Muscle of leg (tissue), 11 donors: Measurements from ENCODE around the gene COL1A1. TPM values are rescaled to one million over a fixed set of nuclear protein-coding genes. Genes with fewer than 3 reads are reported as not detected.

Source experiments
- DNase-seq: peaks from one replicate; pipeline ENCODE4 v3.0.0; 2013
- H3K27ac ChIP-seq: one replicate; pipeline ENCODE4 v1.5.1; 2013; ENCODE audit warnings: mild to moderate bottlenecking, low read length, control low read depth
- H3K27me3 ChIP-seq: one replicate; pipeline ENCODE4 v1.6.1; 2013; ENCODE audit warnings: low read length; ENCODE audit not compliant: control insufficient read depth, insufficient read depth
- H3K36me3 ChIP-seq: one replicate; pipeline ENCODE4 v1.6.1; 2013; ENCODE audit warnings: low read length; ENCODE audit not compliant: control insufficient read depth, insufficient read depth
- H3K4me1 ChIP-seq: one replicate; pipeline ENCODE4 v1.6.1; 2013; ENCODE audit warnings: low read length; ENCODE audit not compliant: control insufficient read depth, insufficient read depth
- H3K4me3 ChIP-seq: one replicate; pipeline ENCODE4 v1.5.1; 2013; ENCODE audit warnings: low read length, control low read depth
- H3K9me3 ChIP-seq: replicated peaks from 2 replicates; pipeline ENCODE4 v1.6.1; 2013; ENCODE audit warnings: low read depth, low read length; ENCODE audit not compliant: control insufficient read depth
- WGBS: methylation state at CpG from one replicate; pipeline ENCODE4 v1.1.5; 2013; ENCODE audit warnings: missing lambda C conversion rate; ENCODE audit not compliant: insufficient coverage; 5-methylcytosine and 5-hydroxymethylcytosine counted together
- polyA plus RNA-seq, 8 donors: library from polyadenylated mRNA; unstranded; fragments of 120-200 nt; gene quantifications; one replicate each; pipeline versions ENCODE4 v1.2.1 to v1.2.3, GENCODE V29; 2013; ENCODE audit warnings: inconsistent platforms in 1 of 8, low replicate concordance in 1 of 8; ENCODE audit not compliant: insufficient read length in 8 of 8, insufficient read depth in 1 of 8
- total RNA-seq: library from RNA; stranded (reverse); fragments of 120-200 nt; gene quantifications from one replicate; pipeline ENCODE4 v1.2.4, GENCODE V29; 2013

COL1A1 gene
- total and polyA plus RNA-seq, 9 donors, result 2,579 to 9,345 (median 4,374) TPM

DNA sequence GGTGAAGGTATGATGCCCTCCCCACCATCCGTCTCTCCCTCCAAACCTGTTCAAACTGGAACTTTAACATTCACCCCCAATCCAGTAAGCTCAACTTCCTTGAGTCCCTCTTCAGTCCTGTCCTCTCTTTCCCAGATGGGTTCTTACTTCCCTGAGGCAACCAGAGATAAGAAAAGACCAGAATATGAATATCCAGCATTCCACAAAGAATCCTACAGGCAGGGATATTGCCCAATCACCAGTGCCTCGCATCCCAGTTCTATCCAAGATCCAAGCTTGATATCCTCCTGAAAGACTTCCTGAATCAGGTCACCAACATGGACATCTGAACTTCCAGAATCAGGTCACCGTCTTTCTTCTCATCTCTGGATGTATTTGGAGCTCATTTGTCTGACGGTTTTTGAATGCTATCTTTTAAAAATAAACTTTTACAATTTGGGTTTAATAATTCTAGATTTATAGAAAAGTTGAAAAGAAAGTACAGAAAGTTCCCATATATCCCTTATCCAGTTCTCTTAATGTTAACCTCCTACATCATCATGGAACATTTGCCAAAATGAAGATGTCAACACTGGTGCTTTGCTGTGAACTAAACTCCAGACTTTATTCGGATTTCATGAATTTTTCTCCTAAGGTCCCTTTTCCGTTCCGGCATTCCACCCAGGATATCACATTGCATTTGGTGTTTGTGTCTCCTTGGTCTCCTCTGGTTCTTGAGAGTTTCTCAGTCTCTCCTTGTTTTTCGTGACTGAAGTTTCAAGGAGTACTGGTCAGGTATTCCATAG lies 13.7 kb upstream of the COL1A1 start:
- Histone ChIP-seq H3K36me3 (no peaks in the 10 kb centered on the region), H3K9me3 (no peaks in the 10 kb centered on the region), H3K4me3 (no peak overlapping the region), H3K27me3 (peaks cover 15% of the 10 kb centered on the region), H3K4me1 (peaks cover 52% of the 10 kb centered on the region), H3K27ac (peak overlapping the region; percentile 70)
- WGBS, result no CpG with 5 or more reads among the region's 8 CpGs
- peak; percentile 80 for DNase-seq

- peaks cover 15% of the 10 kb centered on the region for H3K27me3 ChIP-seq
- no peaks in the 10 kb centered on the region for H3K36me3 ChIP-seq
- H3K9me3 ChIP-seq, result no peaks in the 10 kb centered on the region
- no peak overlapping the region for H3K27ac ChIP-seq
- DNase-seq, result peak; percentile 45
- WGBS, result 56% methylated on average over 5 of the region's 9 CpGs
- peaks cover 57% of the 10 kb centered on the region for H3K4me1 ChIP-seq
- no peak overlapping the region for H3K4me3 ChIP-seq
Observed at GRCh38 chr17:50213026-50214022, 11.9 kb upstream of the COL1A1 start.

DNA sequence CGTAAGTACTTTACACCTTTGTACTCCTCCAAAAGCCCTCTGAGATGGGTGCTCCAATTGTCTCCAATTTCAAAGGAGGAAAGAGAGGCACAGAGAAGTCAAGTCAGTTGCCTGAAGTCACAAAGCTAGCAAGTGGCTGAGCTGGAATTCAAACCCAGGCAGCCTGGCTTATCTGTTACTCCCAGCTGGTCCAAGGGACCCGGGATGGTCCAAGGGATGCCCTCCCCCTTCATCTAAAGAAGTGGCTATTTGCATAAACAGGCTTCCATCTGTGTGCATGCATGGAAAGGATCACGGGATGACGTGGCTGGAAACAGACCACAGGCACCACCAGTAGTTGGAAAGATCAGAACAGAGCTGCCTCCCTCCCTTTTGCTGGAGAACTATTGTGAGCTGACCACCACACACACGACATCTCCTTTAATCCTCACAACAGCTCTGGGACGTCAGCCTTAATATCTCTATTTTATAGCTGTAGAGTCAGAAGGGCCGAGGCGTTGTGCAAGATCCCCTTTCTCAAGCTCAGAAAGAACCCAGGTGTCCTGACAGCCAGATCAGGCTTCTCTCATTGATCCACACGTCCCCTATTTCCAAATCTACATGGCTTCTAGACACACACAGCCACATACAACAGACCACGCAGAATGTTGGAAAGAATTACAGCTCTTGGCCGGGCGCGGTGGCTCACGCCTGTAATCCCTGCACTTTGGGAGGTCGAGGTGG lies 10.9 kb upstream of the COL1A1 start:
- peak; percentile 75 for DNase-seq
- Histone ChIP-seq H3K27me3 (peaks cover 15% of the 10 kb centered on the region), H3K9me3 (no peaks in the 10 kb centered on the region), H3K27ac (peak overlapping the region; percentile 99), H3K4me1 (peaks cover 65% of the 10 kb centered on the region), H3K4me3 (no peak overlapping the region), H3K36me3 (no peaks in the 10 kb centered on the region)
- 27% methylated on average over 3 of the region's 15 CpGs for WGBS

DNA sequence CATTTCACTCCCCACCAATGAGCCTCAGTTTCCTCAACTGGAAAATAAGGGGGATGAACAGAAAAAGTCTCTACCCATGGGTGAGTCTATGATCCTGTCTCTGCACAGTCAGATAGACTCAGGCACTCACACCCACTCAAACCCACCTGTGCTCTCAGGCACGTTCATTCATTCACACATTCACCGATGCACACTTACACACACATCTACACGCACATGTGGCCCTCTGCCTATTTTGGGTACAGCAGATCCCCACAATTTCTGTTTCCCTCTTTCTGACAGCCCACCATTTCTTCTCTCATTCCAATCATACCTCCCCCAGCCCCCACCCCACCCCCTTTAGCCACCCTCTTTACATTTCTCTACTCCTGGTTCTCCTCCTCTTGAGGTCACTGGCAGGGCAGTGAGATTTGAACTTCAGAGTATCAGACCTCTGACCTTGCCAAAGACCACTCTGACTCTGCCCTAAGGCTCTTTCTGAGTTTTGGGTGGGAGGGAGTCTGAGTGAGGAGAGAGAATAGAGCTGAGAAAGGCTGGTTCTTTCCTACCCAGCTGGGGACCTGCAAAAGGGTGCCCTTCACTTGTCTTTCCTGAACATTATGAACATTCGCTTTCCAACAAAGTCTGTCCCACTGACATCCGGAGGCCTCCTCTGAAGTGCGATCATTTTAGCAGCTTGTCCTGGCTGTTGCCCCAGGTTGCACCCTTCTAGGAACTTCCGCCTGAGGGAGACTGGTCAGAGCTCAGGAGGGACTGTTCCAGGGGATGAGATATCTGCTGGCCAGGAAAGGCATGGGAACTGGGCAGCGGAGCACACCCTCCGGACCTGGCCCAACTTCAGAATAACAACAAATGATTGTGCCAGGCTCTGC lies 10.1 kb upstream of the COL1A1 start:
- H3K36me3 ChIP-seq, result no peaks in the 10 kb centered on the region
- 45% methylated on average over 6 of the region's 9 CpGs for WGBS
- peaks cover 15% of the 10 kb centered on the region for H3K27me3 ChIP-seq
- peak; percentile 72 for DNase-seq
- no peaks in the 10 kb centered on the region for H3K9me3 ChIP-seq
- peaks cover 69% of the 10 kb centered on the region for H3K4me1 ChIP-seq
- H3K4me3 ChIP-seq, result no peak overlapping the region
- H3K27ac ChIP-seq, result peak overlapping the region; percentile 99

DNA sequence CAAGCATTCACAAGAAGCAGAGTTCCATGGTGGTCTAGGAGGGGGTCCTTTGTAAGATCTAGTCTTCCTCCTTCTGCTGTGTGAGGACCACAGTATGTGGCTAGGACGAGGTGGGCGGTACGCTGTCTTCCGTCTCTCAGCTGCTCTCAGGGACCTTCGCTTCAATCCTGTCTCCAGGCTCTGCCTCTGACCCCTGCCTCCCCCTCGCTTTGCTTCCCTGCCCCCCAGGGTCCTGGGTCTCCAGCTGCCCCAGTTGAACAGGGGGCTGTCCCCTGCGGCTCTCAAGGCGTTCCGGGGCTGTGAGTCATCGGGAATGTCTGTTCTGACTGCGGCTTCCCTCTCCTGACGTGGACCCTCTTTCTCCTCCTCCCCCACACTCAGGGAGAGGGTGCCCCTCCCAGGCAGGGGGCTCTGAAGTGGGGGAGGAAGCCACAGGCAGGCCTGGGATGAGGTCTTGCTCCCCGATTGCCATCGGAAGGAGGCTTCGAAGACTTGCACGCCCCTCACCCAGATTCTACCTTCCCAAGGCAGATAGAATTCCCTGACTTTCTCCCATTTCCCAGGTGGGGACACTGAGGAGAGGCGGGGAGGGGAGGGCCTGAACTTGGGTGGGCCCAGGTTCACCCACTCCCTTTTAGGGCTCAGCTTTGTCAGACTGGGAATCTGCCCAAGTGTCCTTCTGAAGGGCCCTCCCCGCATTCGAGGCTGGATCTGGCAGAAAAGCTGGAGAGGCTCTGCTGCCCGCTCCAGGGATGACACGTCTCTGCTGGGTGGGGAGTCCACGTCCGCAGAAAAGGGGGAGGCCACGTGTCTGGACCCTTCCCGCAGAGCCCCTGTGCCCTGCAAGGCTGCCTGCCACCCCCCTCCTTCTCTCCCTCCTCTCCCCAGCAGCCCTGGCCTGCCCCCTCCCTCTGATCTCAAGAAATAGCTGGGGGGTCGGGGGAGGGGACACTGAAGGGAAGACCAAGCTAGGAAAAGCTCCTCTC lies 9.1 kb upstream of the COL1A1 start:
- peak overlapping the region; percentile 99 for H3K27ac ChIP-seq
- H3K4me3 ChIP-seq, result peak overlapping the region; percentile 19
- peak; percentile 93 for DNase-seq
- no peaks in the 10 kb centered on the region for H3K9me3 ChIP-seq
- H3K4me1 ChIP-seq, result peaks cover 77% of the 10 kb centered on the region
- WGBS, result 7% methylated on average over 9 of the region's 26 CpGs
- peaks cover 21% of the 10 kb centered on the region for H3K27me3 ChIP-seq
- no peaks in the 10 kb centered on the region for H3K36me3 ChIP-seq

DNA sequence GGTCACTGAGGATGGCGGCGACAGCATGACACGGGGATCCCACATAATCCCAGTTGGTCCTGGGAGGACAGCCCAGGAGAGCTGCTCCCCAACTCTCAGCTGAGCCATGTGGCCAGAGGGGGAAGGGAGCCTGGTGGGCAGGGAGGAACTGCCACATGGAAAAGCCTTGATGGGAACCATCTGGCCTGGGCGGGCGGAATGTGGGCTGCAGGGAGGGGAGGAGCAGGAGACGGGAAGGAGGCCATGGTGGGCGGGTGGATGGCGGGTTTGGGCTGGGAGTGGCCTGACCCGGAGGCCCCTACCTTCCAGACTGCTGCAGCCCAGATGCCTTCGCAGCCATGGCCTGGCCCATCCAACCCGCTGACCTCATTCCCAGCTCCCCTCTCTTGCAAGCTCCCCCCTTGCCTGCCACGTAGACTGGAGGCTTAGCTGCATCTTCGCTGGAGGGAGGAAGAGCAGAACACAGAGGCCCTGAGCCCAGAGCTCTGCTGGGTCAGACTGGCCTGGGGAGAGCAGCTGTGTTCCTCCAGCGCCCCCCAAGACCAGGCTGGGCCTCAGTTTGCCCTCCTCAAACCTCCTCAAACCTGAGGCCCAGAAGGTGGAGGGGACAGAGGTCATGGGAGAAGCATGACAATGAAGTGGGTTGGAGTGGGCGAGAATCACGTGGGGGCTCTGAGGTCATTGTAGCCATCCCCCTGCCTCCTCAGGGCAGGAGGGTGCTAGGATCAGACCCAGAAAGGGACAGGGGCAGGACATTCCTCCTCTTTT lies 8.2 kb upstream of the COL1A1 start:
- 10% methylated on average over 9 of the region's 16 CpGs for WGBS
- Histone ChIP-seq H3K27me3 (peaks cover 21% of the 10 kb centered on the region), H3K4me1 (peaks cover 81% of the 10 kb centered on the region)

DNA sequence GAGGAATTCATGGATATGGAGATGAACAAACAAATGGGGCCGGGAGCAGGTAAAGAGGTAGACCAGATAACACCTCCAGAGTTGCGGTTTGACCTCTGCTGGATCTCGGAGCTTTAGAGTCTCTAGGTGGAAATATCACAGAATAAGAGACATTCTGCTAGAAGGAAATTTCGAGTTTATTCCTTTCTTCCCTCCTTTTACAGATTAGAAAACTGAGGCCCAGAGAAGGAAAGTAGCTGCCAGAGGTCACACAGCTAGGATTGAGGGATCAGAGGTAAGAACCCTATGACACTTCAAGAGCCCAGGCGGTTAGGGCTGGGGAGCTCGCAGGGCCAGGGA lies 7.7 kb upstream of the COL1A1 start:
- H3K4me3 ChIP-seq, result no peak overlapping the region
- DNase-seq, result no peak
- H3K4me1 ChIP-seq, result peaks cover 84% of the 10 kb centered on the region
- H3K36me3 ChIP-seq, result no peaks in the 10 kb centered on the region
- peak overlapping the region; percentile 99 for H3K27ac ChIP-seq
- no peaks in the 10 kb centered on the region for H3K9me3 ChIP-seq
- 43% methylated on average over 2 of the region's 6 CpGs for WGBS
- H3K27me3 ChIP-seq, result peaks cover 22% of the 10 kb centered on the region

More for the DNA sequence above, 8.2 kb upstream of the COL1A1 start:
- Histone ChIP-seq H3K9me3 (no peaks in the 10 kb centered on the region), H3K27ac (peak overlapping the region; percentile 99), H3K4me3 (peak overlapping the region; percentile 19), H3K36me3 (no peaks in the 10 kb centered on the region)
- peak; percentile 99 for DNase-seq

DNA sequence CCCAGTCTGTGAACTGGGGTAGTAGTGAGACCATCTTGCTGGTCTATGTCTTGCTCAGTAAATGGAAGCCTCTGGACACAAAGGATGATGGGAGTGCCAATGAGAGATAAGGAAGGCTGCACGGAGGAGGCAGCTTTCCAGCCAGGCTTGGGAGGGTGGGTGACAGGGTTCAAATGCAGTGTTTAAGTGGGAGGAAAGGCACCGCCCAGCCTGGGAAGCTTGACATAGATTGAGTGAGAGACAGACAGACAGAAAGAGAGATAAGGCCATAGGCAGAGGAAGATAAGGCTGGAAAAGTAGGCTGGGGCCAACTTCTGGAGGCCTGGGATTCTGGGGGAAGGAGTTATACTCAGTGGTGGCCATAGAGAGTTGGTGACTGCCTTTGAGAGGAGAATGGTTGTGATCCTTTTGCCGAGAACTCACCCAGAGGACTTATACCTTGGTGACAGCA lies 7.2 kb upstream of the COL1A1 start:
- Histone ChIP-seq H3K27me3 (peaks cover 26% of the 10 kb centered on the region), H3K27ac (peak overlapping the region; percentile 99), H3K4me3 (no peak overlapping the region), H3K4me1 (peaks cover 89% of the 10 kb centered on the region), H3K36me3 (no peaks in the 10 kb centered on the region), H3K9me3 (no peaks in the 10 kb centered on the region)
- no peak for DNase-seq
- 80% methylated on average over 3 of the region's 3 CpGs for WGBS
